ENCODE measurements around the gene ARHGAP15.

ARHGAP15 gene

GRCh38 chr2:143429932-143430679 is 300.9 kb downstream of the ARHGAP15 start:
- no peak overlapping the region for H3K9ac ChIP-seq (ENCODE audit: low read length)
- H3K9me3 ChIP-seq (replicated peaks; ENCODE audit: insufficient read depth, low read length) = no peaks in the 10 kb centered on the region
- H3K27ac ChIP-seq (ENCODE audit: low read length) = no peak overlapping the region
- no peaks in the 10 kb centered on the region for H3F3A ChIP-seq (ENCODE audit: insufficient read depth, low read length)
- H3K4me2 ChIP-seq (ENCODE audit: low read depth, low read length) = no peak overlapping the region
- H3K4me1 ChIP-seq (ENCODE audit: low read length) = no peaks in the 10 kb centered on the region
- no peaks in the 10 kb centered on the region for H3K27me3 ChIP-seq (replicated peaks; ENCODE audit: insufficient read depth, low read length)
- no peaks in the 10 kb centered on the region for H3K79me2 ChIP-seq (ENCODE audit: low read length)
- no peak overlapping the region for H2AFZ ChIP-seq (ENCODE audit: low read length)
- no peaks in the 10 kb centered on the region for H3K36me3 ChIP-seq (replicated peaks; ENCODE audit: insufficient read depth, low read length)
- no peak for TF ChIP-seq EZH2phosphoT487 (IDR thresholded peaks at IDR 0.05; ENCODE audit: low read length)
- TF ChIP-seq, protein P1, sequence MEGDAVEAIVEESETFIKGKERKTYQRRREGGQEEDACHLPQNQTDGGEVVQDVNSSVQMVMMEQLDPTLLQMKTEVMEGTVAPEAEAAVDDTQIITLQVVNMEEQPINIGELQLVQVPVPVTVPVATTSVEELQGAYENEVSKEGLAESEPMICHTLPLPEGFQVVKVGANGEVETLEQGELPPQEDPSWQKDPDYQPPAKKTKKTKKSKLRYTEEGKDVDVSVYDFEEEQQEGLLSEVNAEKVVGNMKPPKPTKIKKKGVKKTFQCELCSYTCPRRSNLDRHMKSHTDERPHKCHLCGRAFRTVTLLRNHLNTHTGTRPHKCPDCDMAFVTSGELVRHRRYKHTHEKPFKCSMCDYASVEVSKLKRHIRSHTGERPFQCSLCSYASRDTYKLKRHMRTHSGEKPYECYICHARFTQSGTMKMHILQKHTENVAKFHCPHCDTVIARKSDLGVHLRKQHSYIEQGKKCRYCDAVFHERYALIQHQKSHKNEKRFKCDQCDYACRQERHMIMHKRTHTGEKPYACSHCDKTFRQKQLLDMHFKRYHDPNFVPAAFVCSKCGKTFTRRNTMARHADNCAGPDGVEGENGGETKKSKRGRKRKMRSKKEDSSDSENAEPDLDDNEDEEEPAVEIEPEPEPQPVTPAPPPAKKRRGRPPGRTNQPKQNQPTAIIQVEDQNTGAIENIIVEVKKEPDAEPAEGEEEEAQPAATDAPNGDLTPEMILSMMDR (IDR thresholded peaks at IDR 0.05; ENCODE audit: low read length) = no peak
- no peak for TF ChIP-seq EZH2 (optimal IDR thresholded peaks at IDR 0.05; ENCODE audit: low read depth, low read length)
- H4K20me1 ChIP-seq (ENCODE audit: insufficient read depth, low read length) = no peaks in the 10 kb centered on the region
- H3K9me2 ChIP-seq (replicated peaks; ENCODE audit: insufficient read depth, low read length) = no peaks in the 10 kb centered on the region
- DNase-seq = no peak
- no peak overlapping the region for H3K4me3 ChIP-seq (ENCODE audit: low read length)

GRCh38 chr2:143431316-143431715 is 302.1 kb downstream of the ARHGAP15 start:
- no peak overlapping the region for H3K9ac ChIP-seq (ENCODE audit: low read length)
- H3K4me1 ChIP-seq (ENCODE audit: low read length) = no peaks in the 10 kb centered on the region
- no peaks in the 10 kb centered on the region for H3K79me2 ChIP-seq (ENCODE audit: low read length)
- DNase-seq = no peak
- H4K20me1 ChIP-seq (ENCODE audit: insufficient read depth, low read length) = no peaks in the 10 kb centered on the region
- no peaks in the 10 kb centered on the region for H3K9me3 ChIP-seq (replicated peaks; ENCODE audit: insufficient read depth, low read length)
- H3F3A ChIP-seq (ENCODE audit: insufficient read depth, low read length) = no peaks in the 10 kb centered on the region
- no peaks in the 10 kb centered on the region for H3K9me2 ChIP-seq (replicated peaks; ENCODE audit: insufficient read depth, low read length)
- no peak overlapping the region for H3K4me2 ChIP-seq (ENCODE audit: low read depth, low read length)
- no peak overlapping the region for H3K4me3 ChIP-seq (ENCODE audit: low read length)
- H3K36me3 ChIP-seq (replicated peaks; ENCODE audit: insufficient read depth, low read length) = no peaks in the 10 kb centered on the region
- no peak overlapping the region for H2AFZ ChIP-seq (ENCODE audit: low read length)
- no peak for TF ChIP-seq EZH2 (optimal IDR thresholded peaks at IDR 0.05; ENCODE audit: low read depth, low read length)
- TF ChIP-seq, protein P1 (IDR thresholded peaks at IDR 0.05; ENCODE audit: low read length) = no peak
- H3K27ac ChIP-seq (ENCODE audit: low read length) = no peak overlapping the region
- no peaks in the 10 kb centered on the region for H3K27me3 ChIP-seq (replicated peaks; ENCODE audit: insufficient read depth, low read length)

DNA sequence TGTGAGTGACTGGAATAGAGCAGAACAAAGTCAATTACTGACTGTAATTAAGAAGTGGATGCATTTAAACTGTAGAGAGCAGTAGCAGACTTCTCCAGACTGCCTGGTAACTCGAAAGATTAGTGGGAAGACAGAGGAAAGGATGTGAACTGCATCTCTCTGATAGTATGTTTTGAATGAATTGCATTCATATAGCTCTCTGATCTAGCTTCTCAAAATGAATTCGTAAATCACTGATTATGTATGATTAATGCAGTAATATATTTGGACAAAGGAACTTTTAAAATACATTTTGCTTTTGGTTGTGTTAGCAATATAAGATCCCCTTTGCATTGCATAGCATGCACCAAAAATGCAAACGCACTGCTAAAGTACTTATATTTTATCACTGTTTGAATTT is 304.0 kb downstream of the ARHGAP15 start:
- Histone ChIP-seq H3K79me2 (ENCODE audit: low read length) (no peaks in the 10 kb centered on the region), H3K27ac (ENCODE audit: low read length) (no peak overlapping the region), H3K36me3 (replicated peaks; ENCODE audit: insufficient read depth, low read length) (no peaks in the 10 kb centered on the region)

More for the DNA sequence above, 304.0 kb downstream of the ARHGAP15 start:
- H3K27me3 ChIP-seq (replicated peaks; ENCODE audit: insufficient read depth, low read length) = no peaks in the 10 kb centered on the region
- H3K9me2 ChIP-seq (replicated peaks; ENCODE audit: insufficient read depth, low read length) = no peaks in the 10 kb centered on the region
- H2AFZ ChIP-seq (ENCODE audit: low read length) = no peak overlapping the region
- no peaks in the 10 kb centered on the region for H3K4me1 ChIP-seq (ENCODE audit: low read length)
- H3K4me3 ChIP-seq (ENCODE audit: low read length) = no peak overlapping the region
- no peaks in the 10 kb centered on the region for H3F3A ChIP-seq (ENCODE audit: insufficient read depth, low read length)
- no peak overlapping the region for H3K4me2 ChIP-seq (ENCODE audit: low read depth, low read length)
- no peak overlapping the region for H3K9ac ChIP-seq (ENCODE audit: low read length)
- no peaks in the 10 kb centered on the region for H4K20me1 ChIP-seq (ENCODE audit: insufficient read depth, low read length)
- TF ChIP-seq, protein P1 (IDR thresholded peaks at IDR 0.05; ENCODE audit: low read length) = no peak
- no peak for TF ChIP-seq EZH2phosphoT487 (IDR thresholded peaks at IDR 0.05; ENCODE audit: low read length)
- no peak for TF ChIP-seq EZH2 (optimal IDR thresholded peaks at IDR 0.05; ENCODE audit: low read depth, low read length)
- DNase-seq = no peak
- H3K9me3 ChIP-seq (replicated peaks; ENCODE audit: insufficient read depth, low read length) = no peaks in the 10 kb centered on the region

Measured in MM.1S (cell line).